Measurements from ENCODE around the gene UBE2E2.
A peak's percentile ranks its signal among the peaks of the same experiment; 100 is the strongest.
"Not testable (repeated sequence)": the region's sequence is repeated elsewhere in the genome, so short reads cannot be mapped to it uniquely, and the experiment has no call there.

UBE2E2 gene

DNA sequence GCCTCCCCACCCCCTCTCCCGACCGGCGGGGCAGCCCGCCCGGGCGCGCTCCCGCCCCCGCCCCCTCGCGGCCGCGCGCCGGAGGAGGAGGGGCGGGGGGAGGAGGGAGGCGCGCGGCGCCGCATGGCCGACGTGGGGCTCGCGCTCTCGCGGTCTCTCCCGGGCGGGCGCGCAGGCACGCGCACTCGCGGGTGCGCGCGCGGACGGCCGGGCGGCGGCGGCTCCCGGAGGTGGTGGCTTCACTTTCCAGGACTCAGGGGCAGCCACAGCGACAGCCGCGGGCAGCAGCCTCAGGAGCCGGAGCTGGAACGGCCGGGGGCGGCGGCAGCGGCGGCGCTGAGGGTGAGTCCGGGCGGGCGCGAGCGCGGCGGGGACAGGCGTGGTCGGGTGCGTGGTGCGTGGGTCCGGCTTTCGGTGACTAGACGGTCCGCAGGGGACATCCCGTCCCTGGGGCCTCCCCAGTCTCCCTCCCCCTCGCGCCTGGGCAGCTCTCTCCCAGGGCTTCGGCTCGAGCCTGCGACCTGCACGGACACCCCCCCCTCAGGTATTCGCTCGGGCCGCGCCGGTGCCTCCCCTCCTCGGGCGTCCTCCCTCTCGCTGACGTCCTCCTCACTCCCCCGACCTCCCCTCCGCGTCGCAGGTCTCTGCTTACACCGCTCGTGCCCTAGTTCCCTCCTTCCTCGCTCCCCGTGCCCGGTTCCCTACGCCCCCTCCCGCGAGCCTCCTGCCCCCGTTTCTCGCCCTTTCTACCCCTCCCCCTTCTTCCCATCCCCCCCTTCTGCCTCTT, at the start of gene UBE2E2:
TSS of gene UBE2E2 (plus strand) at position 407 of the 787 bp plus-strand sequence.
- DNase-seq (ENCODE audit: low read depth in 2 of 2, low spot score in 1 of 2), result peak in 1 of 2 donors; percentile 14

DNA sequence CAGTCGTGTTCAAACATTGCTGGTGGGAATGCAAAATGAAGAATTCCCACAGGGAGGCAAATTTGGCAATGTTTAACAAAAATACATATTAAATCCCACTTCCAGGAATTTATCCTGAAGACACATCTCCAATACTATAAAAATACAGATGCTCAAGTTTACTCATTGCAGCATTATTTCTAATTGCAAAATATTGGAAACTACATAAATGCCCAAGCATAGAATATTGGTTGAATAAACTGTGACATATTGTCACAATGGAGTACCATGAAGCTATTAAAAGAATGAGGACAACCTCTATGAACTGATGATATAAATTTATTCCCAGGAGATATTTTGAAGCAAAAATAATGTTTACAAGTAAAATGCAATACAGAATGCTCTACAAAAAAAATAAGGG, 49.7 kb upstream of the UBE2E2 start:
- no peak for DNase-seq (ENCODE audit: low read depth in 2 of 2, low spot score in 1 of 2)

DNA sequence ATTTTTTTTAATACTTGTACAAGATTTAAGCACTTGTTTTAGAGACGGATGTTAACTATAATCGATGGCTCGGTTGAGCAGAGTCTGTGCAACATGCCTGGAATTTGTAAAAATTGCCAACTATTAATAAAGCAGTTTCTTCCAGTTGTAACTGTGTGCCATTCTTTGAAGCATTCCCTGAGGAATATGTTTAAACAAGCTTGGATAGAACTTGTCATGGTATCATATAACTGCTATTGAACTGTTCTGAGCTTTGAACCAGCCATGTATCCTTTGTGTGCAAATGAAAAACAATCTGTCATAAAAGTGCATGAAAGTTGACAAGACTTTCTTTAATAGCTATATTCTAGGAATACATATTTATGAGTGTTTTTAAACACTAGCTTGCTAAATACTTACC, 45.8 kb upstream of the UBE2E2 start:
- DNase-seq (ENCODE audit: low read depth in 2 of 2, low spot score in 1 of 2), result no peak

DNA sequence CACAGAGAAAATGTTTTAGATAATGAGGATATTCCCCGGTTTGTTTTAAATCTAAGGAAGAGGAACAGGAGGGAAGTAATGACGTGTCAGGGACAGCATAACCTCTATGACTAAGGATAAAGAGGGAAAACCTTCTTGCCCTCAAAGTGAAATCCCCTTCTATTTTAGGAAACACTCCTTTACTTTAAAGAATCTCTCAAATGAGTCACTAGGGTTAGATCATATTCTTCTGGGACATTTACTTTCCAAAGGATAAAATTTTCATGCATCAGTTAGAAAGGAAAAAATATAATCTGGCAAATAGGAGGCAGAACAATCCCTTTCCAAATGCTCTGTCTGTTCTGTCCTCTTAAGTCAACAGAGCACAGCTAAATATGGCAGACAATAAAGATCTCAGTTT, 43.2 kb upstream of the UBE2E2 start:
- DNase-seq (ENCODE audit: low read depth in 2 of 2, low spot score in 1 of 2), result no peak

DNA sequence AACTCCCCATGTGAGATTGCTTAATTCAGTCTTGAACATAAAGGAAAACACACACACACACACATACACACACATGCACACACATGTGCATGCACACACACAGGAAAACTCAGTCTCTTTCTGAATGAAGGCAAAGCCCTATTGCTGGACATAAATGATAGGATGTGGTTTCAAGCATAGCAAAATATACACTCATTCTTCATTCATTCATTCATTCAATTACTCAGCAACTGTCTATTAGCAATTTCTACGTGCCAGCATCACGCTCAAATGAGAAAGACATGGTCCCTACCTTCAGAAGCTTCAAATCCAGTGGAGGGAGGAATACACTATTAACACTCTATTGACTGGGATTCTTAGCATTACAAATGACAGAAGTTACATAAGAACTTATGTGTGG, 41.8 kb upstream of the UBE2E2 start:
- DNase-seq (ENCODE audit: low read depth in 2 of 2, low spot score in 1 of 2), result no peak

DNA sequence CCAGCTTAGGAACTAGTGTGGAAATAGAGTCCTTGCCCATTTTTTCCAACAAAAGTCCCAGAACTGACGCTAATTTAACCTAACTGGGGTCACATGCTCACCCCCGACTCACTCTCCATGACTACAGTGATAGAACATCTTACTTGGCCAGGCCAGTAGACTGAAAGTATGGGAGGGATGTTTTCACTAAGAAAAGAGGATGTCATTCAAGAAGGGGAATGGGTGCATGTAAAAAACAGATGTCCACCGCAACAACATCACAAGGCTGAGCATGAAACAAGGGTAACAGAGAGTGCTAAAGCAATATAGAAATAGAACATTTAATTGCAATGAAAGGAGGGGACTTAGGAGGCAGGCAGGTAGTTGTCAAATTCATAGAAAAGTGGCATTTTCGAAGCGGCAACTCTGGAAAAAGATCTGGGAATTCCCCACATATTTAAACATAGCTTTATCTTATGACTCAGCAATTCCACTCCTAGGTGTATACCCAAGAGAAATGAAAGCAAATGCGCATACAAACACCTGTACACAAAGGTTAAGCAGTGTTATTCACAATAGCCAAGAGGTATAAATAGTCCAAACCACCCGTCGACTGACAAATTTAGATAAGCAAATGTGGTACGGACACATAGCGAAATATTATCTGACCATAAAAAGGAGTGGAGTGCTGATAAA, 41.1 kb upstream of the UBE2E2 start:
- DNase-seq (ENCODE audit: low read depth in 2 of 2, low spot score in 1 of 2), result no peak

DNA sequence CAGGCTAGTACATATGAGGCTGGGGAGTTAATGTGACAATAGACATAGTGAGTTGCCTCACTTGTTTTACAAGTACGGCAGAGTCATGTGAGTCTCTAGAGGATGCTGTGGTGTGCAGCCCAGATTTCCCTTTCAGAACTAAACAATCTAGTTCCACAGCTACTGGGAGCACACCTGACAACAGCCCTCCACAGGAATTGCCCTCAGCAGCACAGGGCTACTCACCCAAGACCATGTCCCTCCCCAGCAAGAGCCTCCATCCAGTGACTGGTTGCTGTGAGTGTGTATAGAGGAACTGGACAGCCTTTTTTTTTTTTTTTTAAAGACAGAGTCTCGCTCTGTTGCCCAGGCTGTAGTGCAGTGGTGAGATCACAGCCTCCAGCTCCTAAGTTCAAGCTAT, 40.2 kb upstream of the UBE2E2 start:
- DNase-seq (ENCODE audit: low read depth in 2 of 2, low spot score in 1 of 2), result no peak

DNA sequence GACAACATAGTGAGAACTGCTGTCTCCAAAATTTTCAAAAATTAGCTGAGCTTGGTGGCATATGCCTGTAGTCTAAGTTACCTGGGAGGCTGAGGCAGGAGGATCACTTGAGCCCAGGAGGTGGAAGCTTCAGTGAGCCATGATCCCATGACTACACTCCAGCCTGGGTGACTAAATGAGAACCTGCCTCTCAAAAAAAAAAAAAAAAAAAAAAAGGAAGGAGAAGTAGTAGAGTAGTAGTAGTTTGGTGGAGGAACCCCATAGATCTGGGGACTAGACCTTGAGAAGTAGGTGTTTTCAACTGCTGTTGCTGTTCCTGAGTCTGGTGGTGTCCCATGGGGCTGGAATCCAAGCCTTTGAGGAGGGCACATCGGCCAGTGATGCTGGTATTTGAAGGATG, 38.4 kb upstream of the UBE2E2 start:
- DNase-seq (ENCODE audit: low read depth in 2 of 2, low spot score in 1 of 2), result no peak

DNA sequence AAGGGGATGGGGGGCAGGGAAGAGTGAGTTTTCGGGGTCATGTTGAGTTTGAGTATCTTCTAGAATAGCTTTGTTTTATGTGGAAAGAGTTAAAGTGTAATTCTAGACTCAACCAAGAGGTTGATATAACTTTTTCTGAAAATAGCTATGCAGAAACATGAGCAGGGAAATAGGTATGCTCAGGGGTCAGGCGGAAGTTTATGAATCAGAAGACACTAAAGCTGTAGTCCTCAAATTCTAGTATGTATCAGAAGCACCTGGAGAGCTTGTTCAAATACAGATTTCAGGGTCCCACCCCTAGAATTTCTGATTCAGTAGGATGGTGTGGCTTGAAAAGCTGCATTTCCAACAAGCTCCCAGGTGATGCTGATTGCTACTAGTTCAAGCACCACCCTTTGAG, 37.6 kb upstream of the UBE2E2 start:
- DNase-seq (ENCODE audit: low read depth in 2 of 2, low spot score in 1 of 2), result no peak

DNA sequence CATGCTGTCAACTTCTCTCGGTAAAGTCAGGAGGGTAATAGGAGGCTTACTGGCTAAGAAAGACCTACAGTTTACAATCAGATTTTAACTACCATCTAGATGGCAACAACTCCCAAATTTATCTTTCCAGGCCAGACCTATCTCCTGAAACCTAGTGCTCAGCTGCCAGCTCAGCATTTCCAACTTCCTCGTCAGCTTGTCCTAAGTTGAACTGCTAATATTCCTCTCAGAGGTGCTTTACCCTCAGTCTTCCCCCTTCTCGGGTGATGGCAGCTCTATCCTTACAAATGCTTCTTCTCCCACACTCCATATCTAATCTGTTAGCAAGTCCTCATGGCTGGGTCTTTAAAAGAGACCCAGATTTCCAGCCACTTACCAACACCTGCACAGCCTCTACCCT, 36.9 kb upstream of the UBE2E2 start:
- DNase-seq (ENCODE audit: low read depth in 2 of 2, low spot score in 1 of 2), result no peak

DNA sequence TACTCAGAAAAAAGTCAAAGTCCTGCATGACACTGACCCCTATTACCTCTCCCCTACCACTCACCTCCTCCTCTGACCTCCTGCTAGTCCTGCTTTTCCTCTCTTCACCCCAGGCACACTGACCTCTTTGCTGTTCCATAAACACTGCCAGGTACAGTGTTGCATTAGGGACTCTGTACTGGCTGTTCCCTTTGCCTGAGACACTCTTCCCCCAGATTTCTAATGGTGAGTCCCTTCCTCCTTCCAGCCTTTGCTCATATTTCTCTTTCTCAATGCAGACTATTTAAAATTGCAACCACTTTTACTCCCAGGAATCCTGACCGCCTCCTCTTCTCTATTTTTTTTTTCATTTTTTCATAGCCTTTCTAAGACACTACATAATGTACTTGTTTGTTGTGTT, 36.3 kb upstream of the UBE2E2 start:
- DNase-seq (ENCODE audit: low read depth in 2 of 2, low spot score in 1 of 2), result no peak

DNA sequence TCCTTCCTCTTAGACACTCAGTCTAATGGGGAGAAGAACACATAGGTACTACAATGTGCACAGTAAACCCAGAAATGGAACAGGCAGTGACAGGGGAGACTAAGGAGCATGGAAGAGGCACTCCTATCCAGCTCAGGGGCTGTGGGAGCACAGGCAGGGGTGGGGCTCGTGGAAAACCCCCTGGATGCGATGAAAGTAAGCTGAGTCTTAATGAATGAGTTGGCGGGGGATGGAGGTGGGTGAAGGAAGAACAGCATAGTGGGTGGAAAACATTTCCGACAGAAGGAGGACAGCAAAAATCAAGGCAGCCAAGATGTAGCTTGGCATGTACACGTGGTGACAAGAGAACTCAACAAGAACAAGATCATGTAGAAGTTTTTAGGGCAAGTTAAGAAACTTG, 33.6 kb upstream of the UBE2E2 start:
- DNase-seq (ENCODE audit: low read depth in 2 of 2, low spot score in 1 of 2), result no peak

DNA sequence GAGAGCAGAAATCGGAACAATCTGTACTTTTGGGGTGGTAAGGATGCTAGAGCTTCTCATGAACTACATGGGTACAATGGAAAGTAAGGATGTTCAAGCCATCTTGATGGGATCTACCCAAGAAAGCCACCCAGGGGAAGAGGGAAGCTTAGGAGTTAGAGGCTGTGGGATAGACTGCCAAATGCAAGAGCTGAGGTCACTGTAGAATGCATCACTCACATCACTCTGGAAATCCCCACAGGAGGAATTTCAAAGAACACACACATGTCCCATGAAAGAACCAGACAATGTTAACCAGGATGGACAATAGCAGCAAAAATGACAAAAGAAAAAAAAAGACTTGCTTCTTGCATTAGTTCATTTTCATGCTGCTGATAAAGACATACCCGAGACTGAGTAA, 32.8 kb upstream of the UBE2E2 start:
- DNase-seq (ENCODE audit: low read depth in 2 of 2, low spot score in 1 of 2), result no peak

DNA sequence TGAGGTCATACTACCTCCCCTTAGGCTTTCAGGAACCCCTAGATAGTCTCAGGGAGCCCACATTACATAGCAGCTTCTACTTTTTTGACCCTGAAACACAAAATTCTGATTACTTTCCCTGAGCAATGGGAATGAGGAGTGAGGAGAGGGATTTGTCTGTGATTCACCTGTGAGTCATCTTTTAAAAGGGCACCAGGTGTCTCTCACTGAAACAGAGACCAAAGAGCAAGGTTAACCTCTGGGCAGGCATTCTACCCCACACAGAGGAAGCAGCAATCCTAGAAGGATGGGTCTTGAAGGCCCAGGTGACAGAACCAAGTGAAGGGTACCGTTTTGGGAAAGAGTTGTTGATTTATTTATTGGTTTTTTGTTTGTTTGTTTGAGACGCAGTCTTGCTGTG, 31.1 kb upstream of the UBE2E2 start:
- DNase-seq (ENCODE audit: low read depth in 2 of 2, low spot score in 1 of 2), result no peak

DNA sequence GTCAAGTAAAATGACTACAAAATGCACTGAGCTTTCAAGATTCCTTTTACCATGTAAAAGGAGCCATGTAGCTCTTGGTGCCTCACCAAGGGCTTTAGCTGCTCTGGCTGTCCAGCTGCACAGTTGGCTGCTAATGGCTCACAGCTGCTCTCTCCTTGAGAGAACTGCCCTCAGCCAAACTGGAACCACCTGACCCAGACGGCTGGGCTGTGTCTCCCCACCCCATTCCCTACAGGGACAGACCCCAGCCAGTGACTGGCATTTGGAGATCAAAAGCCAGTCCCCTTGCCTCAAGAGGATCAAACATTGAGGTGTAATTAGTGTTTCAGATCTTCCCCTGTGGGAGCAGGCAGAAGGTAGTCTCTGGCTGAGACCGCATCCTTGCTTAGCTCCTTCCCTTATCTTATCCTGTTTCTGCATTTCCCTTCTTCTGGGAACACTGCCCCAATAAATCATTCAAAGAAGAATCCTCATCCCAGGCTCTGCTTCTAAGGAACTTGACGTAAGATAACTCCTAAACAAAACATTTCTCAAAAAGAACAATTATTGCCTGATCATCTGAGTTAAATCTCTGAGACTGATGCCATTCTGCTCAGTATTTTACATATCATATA, 28.6 kb upstream of the UBE2E2 start:
- DNase-seq (ENCODE audit: low read depth in 2 of 2, low spot score in 1 of 2), result no peak

DNA sequence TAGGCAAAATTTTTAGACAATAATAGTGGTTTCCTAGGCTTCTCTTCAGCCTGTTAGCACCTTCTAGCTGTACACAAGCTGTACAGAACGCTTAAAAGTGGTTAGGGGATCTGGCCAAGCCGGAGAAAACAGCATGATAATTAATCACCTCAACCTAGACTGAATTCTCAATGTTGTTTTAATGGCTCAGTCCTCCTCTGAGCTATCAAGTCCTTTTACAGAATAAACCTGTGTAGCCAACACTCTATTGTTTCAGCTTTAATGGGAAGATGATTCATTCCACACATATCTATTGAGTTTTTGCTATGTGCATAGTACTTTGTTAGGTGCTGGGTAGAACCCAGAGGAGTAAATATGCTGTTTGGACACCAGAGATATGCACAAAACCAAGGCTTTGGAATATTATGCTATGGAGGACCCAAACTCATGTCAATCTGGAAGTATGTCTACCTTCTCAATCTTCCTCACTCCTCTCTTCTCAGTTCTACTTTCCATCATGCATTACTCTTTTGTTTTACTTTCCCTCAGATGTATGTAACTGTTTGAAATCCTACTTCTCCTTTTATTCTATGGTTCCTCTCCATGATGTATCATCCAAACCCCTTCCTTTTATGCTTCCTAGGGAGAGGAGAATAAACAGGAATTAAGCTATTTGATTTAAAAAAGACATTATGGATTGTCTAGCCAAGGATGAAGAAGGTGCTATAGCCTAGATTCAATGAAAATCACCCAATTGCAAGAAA, 27.6 kb upstream of the UBE2E2 start:
- no peak for DNase-seq (ENCODE audit: low read depth in 2 of 2, low spot score in 1 of 2)

DNA sequence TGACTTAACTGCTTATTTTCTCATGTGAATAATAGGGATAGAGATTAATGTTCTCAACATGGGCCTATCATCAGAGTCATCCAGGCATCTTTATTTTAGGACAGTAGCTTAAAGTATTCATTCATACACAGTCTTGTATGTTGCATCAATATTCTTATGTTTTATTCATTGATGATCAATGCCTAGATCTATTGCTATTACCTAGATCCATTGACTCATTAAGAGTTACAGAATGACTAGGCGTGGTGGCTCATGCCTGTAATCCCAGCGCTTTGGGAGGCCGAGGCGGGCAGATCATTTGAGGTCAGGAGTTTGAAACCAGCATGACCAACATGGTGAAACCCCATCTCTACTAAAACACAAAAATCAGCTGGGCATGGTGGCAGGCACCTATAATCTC, 26.3 kb upstream of the UBE2E2 start:
- DNase-seq (ENCODE audit: low read depth in 2 of 2, low spot score in 1 of 2), result not testable (repeated sequence)

DNA sequence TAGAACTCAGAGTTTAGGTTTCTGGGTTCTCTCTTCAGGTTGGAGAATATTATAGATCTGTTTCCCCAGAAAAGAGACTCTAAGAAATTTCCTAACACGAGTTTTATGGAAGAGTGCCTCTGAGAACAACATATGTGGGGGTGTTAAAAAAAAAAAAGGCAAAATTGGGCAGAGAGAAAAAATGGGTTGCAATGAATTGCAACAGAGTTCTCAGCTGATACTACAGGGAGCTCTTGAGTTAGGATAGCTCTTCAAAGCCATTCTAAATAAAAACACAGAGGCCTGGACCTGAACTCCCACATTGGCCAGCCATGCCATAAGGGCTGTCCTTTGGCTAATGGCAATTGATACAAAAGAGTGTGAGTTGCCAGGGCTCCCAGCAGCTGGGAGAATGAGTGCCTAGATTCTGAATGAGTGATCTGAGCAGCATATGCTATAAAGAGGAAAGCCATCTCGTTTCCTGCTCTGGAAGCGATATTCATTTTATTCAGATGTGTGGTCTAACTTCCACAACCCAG, 20.1 kb upstream of the UBE2E2 start:
- no peak for DNase-seq (ENCODE audit: low read depth in 2 of 2, low spot score in 1 of 2)

DNA sequence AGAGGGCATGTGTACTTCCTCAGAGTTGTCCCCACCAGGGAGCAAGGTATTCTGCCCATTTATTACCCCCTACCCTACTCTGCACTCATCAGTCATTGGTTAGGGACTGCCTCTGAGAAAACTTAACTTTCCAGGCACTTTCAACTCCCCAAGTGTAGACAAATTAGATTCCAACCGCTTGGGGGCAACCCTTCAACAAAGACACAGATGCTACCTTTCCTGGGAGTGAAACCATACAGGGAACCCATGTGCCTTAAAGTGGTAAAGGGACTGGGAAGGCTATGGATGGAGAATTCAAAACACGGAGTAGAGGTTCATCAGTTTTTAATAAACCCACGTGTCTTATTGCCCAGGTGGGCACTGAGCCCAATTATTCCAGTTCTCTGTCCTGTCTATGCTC, 19.4 kb upstream of the UBE2E2 start:
- no peak for DNase-seq (ENCODE audit: low read depth in 2 of 2, low spot score in 1 of 2)

DNA sequence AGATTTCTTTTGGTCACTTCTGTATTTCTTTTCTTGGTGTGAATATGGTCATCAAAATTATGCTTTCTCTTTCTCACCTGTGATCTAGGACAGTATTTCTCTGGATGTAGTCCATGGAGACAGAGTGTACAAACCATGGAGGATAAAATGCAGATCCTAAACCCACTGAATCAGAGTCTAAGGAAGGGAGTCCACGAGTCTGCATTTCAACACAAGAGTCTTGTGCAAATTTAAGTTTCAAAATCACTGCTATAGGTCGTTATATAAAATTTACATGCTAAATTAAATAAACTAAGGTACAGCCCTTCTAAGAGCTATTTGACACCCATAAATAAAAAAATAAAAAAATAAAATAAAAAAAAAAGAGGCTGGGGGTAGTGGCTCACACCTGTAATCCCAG, 17.3 kb upstream of the UBE2E2 start:
- DNase-seq (ENCODE audit: low read depth in 2 of 2, low spot score in 1 of 2), result no peak

DNA sequence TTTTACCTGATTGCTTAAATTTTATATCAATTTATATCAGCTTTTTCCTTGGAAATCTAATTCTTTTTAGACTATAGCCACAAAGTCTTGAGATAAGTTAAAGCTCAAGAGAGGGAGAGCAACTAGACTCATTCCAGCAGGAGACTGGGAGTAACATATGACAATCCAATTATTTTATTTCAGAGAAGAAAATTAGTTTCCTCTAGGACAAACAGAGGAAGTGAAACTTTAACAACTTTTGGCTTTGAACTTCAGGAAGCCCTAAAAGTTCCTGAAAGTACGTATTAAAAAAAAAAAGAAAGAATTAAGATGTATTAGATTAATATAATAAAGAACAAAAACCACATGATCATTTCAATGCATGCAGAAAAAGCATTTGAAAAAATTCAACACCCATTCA, 13.9 kb upstream of the UBE2E2 start:
- DNase-seq (ENCODE audit: low read depth in 2 of 2, low spot score in 1 of 2), result no peak

DNA sequence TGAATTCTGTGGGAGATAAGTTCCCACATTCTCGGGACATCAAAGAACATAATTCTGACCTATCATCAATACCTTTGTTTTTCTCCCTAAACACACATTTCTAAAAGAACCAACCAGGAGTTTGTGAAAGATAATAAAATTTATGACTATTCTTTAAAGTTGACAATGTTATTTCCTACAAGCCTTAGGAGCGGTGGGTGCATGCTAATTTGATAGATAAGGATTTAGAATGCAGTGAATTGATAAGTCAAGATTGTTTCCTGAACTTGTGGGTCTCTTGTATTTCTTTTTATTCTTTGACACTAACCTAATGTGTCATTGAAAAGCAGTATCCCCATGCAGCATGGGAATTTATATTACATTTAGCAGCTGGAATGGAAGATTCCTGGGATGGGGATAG, 10.3 kb upstream of the UBE2E2 start:
- DNase-seq (ENCODE audit: low read depth in 2 of 2, low spot score in 1 of 2), result no peak
